GM15510 (cell line): Measurements from ENCODE around the gene WT1.

Experiments
- POLR2A ChIP-seq: IDR thresholded peaks from 3 replicates; pipeline ENCODE4 v1.6.1; 2011; ENCODE audit warnings: borderline replicate concordance; ENCODE audit not compliant: insufficient read length; ENCODE audit errors: extremely low read depth

WT1 gene

GRCh38 chr11:32386770-32387377 lies 48.5 kb downstream of the WT1 start:
- no peak for TF ChIP-seq POLR2A

- TF ChIP-seq POLR2A, result no peak
Measured at GRCh38 chr11:32385998-32386397, 49.3 kb downstream of the WT1 start.

- TF ChIP-seq POLR2A, result no peak
Measured at GRCh38 chr11:32382339-32383049, 52.8 kb downstream of the WT1 start.

GRCh38 chr11:32381179-32381578 lies 54.2 kb downstream of the WT1 start:
- no peak for TF ChIP-seq POLR2A

- TF ChIP-seq POLR2A, result no peak
Measured at GRCh38 chr11:32379719-32380118, 55.6 kb downstream of the WT1 start.

- TF ChIP-seq POLR2A, result no peak
Measured at GRCh38 chr11:32375826-32376225, 59.5 kb downstream of the WT1 start.

- TF ChIP-seq POLR2A, result no peak
Measured at GRCh38 chr11:32374261-32374711, 61.1 kb downstream of the WT1 start.

- TF ChIP-seq POLR2A, result no peak
Measured at GRCh38 chr11:32366666-32367065, 68.7 kb downstream of the WT1 start.

GRCh38 chr11:32365192-32365591 lies 70.1 kb downstream of the WT1 start:
- TF ChIP-seq POLR2A, result no peak

GRCh38 chr11:32358729-32359128 lies 76.6 kb downstream of the WT1 start:
- no peak for TF ChIP-seq POLR2A

- TF ChIP-seq POLR2A, result no peak
Measured at GRCh38 chr11:32353884-32354283, 81.5 kb downstream of the WT1 start.

GRCh38 chr11:32348502-32348901 lies 86.8 kb downstream of the WT1 start:
- TF ChIP-seq POLR2A, result no peak

GRCh38 chr11:32344946-32345345 lies 90.4 kb downstream of the WT1 start:
- TF ChIP-seq POLR2A, result no peak

- TF ChIP-seq POLR2A, result no peak
Measured at GRCh38 chr11:32343325-32344008, 91.9 kb downstream of the WT1 start.
